H1 (cell line): ENCODE measurements around the gene TRIM24. TPM values are rescaled to one million over a fixed set of nuclear protein-coding genes. Genes with fewer than 3 reads are reported as not detected.

Experiments used
- RAD21 ChIP-seq, 2 experiments: IDR thresholded peaks in 1 of 2; conservative IDR thresholded peaks in 1 of 2; 2 replicates each; pipeline ENCODE4 v1.6.1; 2011; ENCODE audit warnings: low read depth in 2 of 2, low read length in 2 of 2, improper control_type of control experiment in 1 of 2, inconsistent platforms in 1 of 2, mild to moderate bottlenecking in 1 of 2, moderate library complexity in 1 of 2
- polyA plus RNA-seq, 7 experiments: library from polyadenylated mRNA; depleted of rRNA in 3 of 7; stranded (reverse) in 5 of 7; unstranded in 2 of 7; fragments of >200 nt in 5 of 7; fragments of 200-250 nt in 2 of 7; gene quantifications; 1 replicate in 5 of 7; 2 replicates in 1 of 7; 4 replicates in 1 of 7; pipeline versions ENCODE4 v1.2.1 to v1.2.3, GENCODE V29; 2011 to 2013; ENCODE audit warnings: missing spikeins in 2 of 7, mixed read lengths in 2 of 7
- total RNA-seq: library from RNA; stranded (reverse); fragmentation: NEBNext Ultra II Directional; extraction: Animal tissue kit (Norgen Biotek cat#: 25700); gene quantifications from 2 replicates; pipeline ENCODE4 v1.2.1, GENCODE V29; 2021

The TRIM24 gene
- total and polyA plus RNA-seq, 2 of the 8 experiments (the other 6 are each of a cell fraction or from before 2014, with no cell fraction given) = 67.6 to 149 TPM

GRCh38 chr7:138500892-138501291 lies 40.8 kb downstream of the TRIM24 start (continued):
- TF ChIP-seq RAD21 (IDR thresholded peaks at IDR 0.05 in 1 of 2, conservative IDR thresholded peaks at IDR 0.05 in 1 of 2; ENCODE audit: low read depth in 2 of 2, low read length in 2 of 2) = no peak
